GM21619 (cell line): ENCODE measurements around the gene FBXO17.
"Not testable (repeated sequence)": the region's sequence is repeated elsewhere in the genome, so short reads cannot be mapped to it uniquely, and the experiment has no call there.

Experiments used
- ATAC-seq: cut with Tn5 transposase; IDR thresholded peaks from one replicate; pipeline ENCODE4 v1.9.1; 2021; ENCODE audit not compliant: unreplicated experiment

FBXO17 gene, protein sequence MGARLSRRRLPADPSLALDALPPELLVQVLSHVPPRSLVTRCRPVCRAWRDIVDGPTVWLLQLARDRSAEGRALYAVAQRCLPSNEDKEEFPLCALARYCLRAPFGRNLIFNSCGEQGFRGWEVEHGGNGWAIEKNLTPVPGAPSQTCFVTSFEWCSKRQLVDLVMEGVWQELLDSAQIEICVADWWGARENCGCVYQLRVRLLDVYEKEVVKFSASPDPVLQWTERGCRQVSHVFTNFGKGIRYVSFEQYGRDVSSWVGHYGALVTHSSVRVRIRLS

DNA sequence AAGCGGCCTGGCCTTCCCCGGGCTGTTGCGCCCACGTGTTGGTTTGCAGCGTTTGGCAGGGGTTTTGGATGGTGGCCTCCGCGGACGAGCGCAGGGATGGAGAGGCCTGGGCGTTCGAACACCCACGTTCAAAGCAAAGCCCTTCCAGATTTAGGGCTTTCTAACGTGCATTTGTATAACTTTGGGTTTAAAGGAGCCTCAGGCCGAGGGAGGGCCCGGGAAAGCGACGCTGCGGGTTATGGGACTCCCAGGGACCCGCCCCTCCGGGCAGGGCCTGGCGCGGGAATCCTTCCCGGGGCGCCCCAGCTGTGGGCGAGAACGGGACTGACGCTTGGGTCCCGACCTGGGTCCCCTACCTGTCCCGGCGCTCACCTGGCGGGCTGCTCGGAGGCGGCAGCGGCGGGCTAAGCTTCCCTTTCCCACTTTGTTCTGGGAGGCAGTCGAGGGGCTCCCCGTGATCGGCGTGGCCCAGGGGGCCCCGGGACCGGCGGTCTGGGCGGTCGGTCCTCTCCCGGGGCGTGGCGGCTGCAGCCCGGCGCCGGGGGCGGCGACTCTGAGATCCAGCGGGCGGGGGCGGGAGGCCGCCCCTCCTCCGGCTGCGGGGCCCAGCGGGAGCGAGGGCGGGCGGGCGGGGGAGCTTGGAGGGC, at the start of gene FBXO17:
FBXO17 (minus strand) TSS at position 529 of the 647 bp plus-strand sequence. CDS start 25,423 bp downstream, outside the sequence.
- no peak for ATAC-seq

DNA sequence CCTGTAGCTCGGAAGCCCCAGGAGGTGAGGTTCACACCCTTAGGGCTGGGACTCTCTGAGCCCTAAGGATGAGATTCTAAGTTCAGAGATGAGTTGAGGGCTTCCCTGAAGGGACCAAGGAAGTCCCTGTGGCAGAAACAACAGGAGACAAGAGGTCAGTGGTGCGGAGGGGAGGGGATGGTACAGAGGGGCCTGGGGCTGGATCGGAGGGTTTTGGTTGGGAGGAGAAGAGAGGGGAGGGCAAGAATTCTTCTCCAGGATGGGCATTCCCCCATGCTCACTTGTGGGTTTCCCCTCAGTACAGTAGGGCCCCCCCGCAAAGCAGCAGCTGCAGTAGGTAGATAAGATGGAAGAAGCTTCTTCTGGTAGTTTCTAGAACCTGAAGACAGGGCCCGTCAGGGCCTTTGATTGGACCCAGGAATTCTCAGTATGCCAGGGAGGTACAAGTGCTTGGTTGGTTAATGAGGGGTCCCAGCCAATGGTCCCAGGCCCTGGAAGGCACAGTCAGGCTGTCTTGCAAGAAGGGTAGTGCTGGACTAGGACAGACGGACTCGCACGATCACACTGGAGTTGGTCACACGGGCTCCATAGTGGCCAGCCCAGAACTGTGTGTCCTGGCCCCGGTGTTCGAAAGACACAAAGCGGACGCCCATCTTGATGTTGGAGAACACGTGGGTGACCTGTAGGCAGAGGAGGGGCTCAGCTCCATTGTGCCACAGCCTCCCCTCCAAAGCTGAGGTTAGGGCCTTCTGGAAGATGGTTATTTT, 49.5 kb upstream of the FBXO17 start:
- no peak for ATAC-seq

DNA sequence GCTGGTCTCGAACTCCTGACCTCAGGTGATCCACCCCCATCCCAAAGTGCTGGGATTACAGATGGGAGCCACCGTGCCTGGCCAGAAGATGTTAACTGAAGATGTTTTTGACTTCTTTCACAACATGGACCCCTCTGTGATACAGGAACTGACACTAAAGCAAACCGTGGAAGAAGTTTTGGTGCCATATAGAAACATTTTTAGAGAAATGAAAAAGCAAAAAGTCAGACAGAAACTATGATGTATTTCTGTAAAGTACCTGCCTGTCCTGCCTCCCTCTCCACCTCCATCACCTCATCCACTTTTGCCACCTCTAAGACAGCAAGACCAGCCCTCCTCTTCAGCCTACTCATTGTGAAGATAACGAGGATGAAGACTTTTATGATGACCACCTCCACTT, 45.5 kb upstream of the FBXO17 start:
- no peak for ATAC-seq

DNA sequence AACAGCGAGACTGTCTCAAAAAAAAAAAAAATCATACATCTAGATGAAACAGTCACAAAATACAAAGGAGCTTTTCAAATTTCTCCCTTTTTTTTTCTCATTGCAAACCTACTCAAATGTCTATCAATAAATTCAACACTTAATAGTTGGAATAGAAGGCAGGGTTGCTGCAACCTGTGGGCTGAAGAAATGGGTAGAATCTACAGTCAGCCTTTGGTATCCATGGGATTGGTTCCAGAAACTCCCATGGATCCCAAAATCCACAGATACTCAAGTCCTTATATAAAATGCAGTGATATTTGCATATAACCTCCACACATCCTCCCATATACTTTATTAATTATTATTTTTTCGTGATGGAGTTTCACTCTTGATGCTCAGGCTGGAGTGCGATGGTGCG, 42.1 kb upstream of the FBXO17 start:
- ATAC-seq, result no peak

DNA sequence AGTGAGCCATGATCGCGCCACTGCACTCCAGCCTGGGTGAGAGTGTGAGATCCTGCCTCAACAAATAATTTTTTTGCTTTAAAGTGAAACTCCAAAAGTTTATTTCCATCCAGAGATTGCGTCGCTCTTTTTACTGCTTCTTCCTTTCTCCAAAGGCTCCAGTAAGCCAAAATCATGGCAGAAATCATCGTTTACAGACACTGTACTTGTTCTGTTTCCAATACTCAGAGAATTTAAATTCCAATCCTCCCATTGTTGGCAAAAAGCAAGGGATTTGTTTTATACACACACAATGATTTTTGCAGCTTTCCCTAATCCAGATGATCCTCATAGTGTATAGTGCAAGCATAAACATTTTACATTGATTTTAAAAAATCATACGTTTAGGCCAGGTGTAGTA, 41.5 kb upstream of the FBXO17 start:
- ATAC-seq, result no peak

DNA sequence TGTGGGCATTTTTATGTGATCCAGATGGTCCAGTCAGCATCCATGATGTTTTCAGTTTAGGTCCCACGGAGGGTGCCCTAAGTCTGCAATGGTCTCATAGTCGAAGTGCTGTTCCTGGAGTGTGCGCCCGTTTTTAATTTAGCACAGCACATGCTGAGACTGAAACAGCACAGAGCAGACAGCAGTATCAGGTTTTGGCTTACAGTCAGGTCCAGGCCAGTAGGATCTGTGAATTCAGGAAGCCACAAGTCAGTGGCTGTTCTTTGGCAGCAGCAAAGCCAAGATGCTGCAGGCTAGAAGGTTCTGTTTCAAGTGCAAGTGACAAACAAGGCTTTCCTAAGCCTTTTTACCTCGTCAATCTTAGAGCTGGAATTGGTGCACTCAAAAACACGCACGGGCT, 38.5 kb upstream of the FBXO17 start:
- ATAC-seq, result no peak

DNA sequence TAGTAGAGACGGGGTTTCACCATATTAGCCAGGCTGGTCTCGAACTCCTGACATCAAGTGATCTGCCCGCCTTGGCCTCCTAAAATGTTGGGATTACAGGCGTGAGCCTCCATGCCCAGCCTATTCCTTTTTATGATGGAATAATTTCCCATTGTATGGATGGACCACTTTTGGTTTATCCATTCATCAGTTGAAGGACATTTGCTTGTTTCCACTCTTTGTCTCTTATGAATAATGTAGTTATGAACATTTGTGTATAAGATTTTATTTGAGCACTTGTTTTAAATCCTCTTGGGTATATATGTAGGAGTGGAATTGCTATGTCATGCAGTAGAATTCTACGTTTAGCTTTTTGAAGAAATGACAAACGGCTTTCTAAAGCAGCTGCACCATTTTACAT, 33.5 kb upstream of the FBXO17 start:
- no peak for ATAC-seq

DNA sequence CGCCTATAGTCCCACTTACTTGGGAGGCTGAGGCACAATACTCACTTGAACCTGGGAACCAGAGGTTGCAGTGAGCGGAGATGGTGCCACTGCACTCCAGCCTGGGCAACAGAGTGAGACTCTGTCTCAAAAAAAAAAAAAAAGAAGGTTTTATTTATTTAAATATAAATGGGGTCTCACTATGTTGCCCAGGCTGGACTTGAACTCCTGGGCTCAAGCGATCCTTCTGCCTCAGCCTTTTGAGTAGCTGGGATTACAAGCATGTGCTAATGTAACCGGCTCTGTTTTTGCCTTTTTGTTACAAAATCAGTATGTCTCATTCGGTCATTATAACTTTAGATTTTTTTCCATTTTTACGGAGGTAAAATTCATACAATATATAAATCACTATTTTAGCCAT, 32.6 kb upstream of the FBXO17 start:
- ATAC-seq, result no peak

DNA sequence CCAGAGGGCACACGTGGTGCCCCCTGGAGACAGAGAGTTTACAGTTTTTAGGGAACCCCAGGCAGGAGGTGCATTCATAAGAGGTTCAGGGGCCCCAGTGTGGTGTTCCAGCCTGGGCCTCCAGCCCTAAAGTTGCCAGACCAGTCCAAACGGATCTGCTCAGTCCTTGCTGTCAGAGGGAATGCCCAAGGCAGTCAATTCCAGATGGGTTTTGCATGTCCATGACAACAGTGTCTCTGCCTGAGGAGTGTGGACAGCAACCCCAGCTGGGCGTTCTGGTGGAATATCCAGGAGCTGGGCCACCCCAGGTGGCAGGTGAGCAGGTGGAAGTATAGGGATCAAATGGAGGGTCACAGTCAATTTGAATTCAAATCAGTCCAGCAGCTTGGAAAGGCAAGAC, 31.6 kb upstream of the FBXO17 start:
- no peak for ATAC-seq

DNA sequence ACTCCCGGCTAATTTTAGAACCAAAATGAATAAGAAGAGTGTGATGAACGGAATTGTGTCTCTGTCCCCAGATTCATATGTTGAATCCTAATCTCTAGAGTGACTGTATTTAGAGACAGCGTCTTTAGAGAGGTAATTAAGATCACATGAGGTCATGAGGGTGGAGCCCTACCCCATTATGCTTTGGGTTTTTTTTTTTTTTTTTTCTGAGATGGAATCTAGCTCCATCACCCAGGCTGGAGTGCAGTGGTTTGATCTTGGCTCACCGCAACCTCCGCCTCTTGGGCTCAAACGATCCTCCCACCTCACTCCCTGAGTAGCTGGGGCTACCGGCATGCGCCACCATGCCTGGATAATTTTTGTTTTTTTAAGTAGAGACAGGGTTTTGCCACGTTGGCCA, 28.9 kb upstream of the FBXO17 start:
- no peak for ATAC-seq

DNA sequence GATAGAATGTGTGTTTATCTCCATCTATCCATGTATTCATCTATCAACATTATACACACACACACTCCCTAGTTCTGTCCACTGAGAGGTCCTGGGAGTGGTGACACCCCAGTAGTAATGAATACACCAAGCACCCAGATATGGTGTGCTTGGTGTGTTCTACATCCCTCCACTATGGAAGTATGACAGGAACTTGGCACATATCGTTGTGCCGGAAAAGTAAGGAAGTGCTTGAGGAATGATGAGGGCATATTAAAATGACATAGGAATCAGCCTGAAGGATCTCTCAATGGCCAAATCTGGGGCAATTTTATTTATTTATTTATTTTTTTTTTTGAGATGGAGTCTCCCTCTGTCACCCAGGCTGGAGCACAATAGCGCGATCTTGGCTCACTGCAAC, 28.3 kb upstream of the FBXO17 start:
- no peak for ATAC-seq

DNA sequence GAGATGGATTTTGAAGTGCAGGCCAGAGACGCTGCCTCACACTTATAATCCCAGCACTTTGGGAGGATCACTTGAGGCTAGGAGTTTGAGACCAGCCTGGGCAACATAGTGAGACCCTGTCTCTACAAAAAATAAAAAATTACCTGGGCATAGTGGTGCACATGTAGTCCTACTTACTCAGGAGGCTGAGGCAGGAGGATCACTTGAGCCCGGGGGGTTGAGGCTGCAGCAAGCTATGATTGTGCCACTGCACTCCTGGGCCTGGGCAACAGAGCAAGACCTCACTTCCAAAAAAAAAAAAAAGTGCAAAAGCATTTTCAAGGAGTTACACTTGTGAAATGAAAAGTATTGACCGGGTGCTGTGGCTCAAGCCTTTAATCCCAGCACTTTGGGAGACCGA, 27.6 kb upstream of the FBXO17 start:
- no peak for ATAC-seq

DNA sequence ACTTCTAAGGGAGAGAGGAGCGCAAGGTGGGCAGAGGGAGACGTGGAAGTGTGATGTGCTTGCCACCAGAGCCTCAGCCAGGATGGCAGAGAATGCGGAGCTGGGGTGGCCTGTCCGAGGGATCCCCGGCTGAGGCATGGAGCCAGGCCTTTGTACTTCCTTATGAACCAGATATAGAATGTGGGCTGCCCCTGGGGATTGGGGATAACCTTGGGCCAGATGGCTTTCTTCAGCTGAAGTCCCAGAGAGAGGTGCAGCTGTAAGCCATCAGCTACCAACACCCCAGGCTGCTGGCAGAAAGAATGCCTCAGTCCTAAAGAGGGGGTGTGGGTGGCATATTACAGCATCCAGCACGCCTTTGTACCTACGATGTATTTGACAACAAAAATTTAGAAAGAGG, 25.5 kb upstream of the FBXO17 start:
- ATAC-seq, result no peak

DNA sequence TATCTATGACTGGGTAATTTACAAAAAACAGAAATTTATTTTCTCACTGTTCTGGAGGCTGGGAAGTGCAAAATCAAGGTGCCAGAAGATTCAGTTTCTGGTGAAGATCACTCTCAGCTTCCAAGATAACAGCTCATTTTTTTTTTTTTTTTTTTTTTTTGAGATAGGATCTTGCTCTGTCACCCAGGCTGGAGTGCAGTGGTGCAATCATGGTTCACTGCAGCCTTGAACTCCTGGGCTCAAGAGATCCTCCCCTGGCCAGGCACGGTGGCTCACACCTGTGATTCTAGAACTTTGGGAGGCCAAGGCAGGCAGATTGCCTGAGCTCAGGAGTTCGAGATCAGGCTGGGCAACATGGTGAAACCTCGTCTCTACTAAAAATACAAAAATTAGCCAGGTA, 22.0 kb upstream of the FBXO17 start:
- not testable (repeated sequence) for ATAC-seq

DNA sequence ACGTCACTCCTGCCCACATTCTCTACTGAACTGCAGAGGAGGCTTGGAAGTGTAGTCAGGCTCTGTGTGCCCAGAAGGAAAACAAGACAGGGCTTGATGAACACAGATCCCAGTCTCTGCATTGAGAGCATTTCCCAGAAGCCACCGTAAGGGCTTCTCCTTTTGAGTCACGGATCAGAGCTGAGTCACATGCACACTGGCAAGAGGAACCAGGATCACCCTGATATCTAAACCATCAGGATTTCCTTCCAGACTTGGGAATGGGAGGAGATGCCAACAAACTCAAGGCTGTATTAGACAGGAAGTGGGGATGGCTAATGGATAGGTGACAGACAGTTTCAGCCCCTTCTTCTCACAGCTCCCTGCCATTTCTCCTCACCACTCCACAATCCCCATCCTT, 17.7 kb upstream of the FBXO17 start:
- no peak for ATAC-seq

DNA sequence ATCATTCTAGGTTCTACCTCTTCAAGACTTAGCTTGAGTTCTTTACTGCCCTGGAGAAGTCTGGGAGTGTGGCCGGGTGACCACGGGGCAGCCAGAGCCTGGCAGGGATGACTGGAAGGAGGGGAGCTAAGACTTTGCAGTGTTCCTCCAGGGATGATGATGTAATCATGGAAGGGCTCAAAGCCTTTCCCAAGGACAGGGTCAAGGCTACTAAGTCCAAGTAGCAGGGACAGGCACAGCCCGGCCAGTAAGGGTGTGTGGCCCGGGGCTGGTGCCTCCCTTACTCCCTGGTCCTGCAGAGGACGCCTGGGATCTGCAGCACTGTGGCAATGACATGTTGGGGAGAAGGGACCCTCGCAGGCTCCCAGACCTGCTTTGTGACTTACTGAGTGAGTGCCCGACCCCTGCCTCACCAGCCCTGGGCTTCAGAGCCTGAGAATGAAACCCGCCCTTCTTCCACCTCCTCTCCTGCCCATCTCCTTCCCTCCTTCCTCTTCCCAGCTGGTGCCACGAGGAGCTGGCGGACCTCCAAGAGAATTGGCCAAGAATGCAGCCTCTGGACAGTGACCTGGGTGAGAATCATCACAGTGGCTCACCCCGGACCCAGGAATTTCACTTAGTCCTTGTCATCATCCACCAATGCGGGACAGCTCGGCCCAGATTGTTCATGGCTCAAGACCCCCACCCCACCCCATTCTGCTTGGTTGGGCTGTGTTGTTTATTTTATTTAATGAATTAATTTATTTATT, 15.6 kb upstream of the FBXO17 start:
- ATAC-seq, result no peak

DNA sequence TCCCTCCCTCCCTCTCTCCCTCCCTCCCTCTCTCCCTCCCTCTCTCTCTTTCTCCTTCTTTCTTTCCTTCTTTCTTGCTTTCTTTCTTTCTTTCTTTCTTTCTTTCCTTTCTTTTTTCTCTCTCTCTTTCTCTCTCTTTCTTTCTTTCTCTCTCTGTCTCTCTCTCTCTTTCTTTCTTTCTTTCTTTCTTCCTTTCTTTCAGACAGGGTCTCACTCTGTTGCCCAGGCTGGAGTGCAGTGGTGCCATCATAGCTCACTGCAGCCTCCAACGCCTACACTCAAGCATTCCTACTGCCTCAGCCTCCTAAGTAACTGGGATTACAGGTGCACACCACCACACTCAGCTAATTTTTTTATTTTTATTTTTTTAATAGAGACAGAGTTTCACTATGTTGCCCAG, 14.1 kb upstream of the FBXO17 start:
- ATAC-seq, result not testable (repeated sequence)

DNA sequence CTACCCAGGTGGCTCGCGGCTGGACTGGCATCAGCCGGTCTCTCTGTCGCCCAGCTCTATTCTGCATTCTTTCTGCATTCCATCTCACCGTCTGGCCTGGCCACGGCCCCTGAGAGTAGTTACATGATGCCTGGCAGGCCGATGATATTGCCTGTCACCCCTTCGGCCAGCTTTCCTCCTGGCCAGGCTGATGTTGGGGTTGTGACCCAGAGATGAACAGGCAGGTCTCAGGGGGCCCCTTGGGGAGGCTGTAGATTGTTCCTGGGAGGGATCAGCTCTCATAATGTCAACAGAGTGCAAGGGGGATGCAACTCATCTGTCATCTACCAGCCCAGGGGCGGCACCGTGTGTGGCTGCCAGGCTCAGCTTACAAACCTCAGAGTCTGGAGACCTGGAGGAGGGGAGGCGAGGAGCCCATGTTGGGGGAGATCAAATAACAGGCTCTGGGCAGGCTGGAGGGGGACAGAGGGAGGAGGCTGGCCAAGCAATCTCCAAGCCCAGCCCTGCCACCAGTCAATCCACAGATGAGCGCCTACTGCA, 13.6 kb upstream of the FBXO17 start:
- no peak for ATAC-seq

DNA sequence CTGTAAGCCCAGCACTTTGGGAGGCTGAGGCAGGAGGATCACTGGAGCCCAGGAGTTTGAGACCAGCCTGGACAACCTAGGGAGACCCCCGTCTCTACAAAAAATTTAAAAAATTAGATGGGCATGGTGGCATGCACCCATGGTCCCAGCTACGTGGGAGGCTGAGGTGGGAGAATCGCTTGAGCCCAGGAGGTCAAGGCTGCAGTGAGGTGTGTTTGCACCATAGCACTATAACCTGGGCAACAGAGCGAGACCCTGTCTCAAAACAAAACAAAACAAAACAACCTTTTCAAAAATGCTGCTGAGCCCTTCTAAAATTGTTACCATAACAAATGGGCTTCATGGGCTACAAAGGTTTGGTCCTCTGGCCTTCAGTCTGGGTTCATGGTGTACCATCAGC, 13.1 kb upstream of the FBXO17 start:
- not testable (repeated sequence) for ATAC-seq

DNA sequence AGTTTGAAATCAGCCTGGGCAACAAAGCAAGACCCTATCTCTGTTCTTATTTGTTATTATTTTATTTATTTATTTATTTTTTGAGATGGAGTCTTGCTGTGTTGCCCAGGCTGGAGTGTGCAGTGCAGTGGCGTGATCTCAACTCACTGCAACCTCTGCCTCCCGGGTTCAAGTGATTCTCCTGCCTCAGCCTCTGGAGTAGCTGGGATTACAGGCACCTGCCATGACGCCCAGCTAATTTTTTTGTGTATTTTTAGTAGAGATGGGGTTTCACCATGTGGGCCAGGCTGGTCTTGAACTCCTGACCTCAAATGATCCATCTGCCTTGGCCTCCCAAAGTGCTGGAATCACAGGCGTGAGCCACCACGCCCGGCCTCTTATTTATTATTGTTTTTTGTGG, 12.2 kb upstream of the FBXO17 start:
- ATAC-seq, result not testable (repeated sequence)

DNA sequence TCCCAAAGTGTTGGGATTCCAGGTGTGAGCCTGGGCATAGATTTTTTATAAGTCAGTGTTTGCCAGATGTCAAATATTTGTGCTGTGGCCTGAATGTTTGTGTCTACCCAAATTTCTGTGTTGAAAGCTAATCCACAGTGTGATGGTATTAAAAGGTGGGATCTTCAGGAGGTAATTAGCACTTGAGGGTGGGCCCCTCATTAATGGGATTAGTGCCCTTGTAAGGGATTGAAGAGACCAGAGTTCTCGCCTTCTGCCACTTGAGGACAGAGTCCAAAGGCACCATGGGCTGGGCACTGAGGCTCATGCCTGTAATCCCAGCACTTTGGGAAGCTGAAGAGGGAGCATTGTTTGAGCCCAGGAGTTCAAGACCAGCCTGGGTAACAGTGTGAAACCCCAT, 9.7 kb upstream of the FBXO17 start:
- ATAC-seq, result no peak
